SK-N-DZ (cell line): ENCODE data around the gene PLA2G2C.
"Not testable (repeated sequence)": the region's sequence is repeated elsewhere in the genome, so short reads cannot be mapped to it uniquely, and the experiment has no call there.

Source experiments
- DNase-seq: peaks from one replicate; pipeline ENCODE4 v3.0.0-alpha.2; 2015; ENCODE audit warnings: low spot score

The PLA2G2C gene

GRCh38 chr1:20137604-20138003 lies 48.7 kb downstream of the PLA2G2C start:
- no peak for DNase-seq

- DNase-seq: no peak
Measured at GRCh38 chr1:20137055-20137454, 49.3 kb downstream of the PLA2G2C start.

DNA sequence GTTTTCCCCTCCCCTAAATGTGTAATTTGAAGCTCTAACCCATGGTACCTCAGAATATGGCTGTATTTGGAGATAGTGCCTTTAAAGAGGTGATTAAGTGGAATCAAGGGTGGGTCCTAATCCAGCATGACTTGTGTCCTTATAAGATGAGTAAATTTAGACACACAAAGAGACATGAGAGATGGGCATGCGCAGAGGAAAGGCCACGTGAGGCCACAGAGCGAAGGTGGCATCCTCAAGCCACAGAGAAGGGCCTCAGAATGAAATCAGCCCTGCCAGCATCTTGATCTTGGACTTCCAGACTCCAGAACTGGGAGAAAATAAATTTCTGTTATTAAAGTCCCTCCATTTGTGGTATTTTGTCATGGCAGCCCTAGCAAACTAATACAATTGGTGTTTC lies 50.1 kb downstream of the PLA2G2C start:
- no peak for DNase-seq

- DNase-seq: no peak
Measured at GRCh38 chr1:20134995-20135394, 51.3 kb downstream of the PLA2G2C start.

DNA sequence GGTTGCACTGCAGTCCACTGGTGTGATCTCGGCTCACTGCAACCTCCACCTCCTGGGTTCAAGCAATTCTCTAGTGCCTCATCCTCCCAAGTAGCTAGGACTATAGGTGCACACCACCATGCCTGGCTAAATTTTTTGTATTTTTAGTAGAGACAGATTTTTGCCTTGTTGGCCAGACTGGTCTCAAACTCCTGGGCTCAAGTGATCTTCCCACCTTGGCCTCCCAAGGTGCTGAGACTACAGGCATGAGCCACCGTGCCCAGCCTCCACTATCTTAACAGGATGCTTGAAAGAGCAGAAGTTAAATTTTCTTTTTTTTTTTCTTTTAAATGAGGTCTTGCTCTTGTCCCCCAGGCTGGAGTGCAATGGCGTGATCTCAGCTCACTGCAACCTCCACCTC lies 55.8 kb downstream of the PLA2G2C start:
- not testable (repeated sequence) for DNase-seq

GRCh38 chr1:20126806-20127440 lies 59.4 kb downstream of the PLA2G2C start:
- no peak for DNase-seq

- no peak for DNase-seq
Measured at GRCh38 chr1:20126041-20126805, 60.1 kb downstream of the PLA2G2C start.

GRCh38 chr1:20125100-20125499 lies 61.2 kb downstream of the PLA2G2C start:
- DNase-seq: no peak

GRCh38 chr1:20124456-20125057 lies 61.8 kb downstream of the PLA2G2C start:
- DNase-seq: no peak

DNA sequence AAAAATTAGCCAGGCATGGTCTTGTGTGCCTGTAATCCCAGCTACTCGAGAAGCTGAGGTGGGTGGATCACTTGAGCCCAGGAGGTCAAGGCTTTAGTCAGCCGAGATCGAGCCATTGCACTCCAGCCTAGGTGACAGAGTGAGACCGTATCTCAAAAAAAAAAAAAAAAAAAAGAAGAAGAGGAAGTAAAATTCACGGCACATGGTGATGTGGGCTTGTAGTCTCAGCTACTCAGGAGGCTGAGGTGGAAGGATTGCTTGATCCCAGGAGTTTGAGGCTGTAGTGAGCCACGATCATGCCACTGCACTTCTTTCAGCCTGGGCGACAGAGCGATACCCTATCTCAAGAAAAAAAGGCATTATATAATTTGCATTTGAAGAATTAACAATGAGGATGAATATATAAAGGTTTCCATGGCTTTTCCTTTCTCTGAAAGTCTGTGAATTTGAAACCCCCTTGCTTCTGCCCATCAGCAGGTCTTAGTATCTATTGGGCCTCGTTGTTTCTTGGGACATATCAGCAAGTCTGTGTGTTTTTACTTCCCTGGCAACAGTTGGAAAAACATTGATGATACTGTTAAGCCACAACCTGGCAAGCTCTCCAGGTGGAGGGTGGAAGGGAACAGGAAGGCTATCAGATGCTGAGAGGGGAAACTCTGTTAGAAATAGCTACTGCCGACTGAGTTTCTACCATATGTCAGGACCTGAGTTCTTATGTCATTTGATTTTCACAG lies 62.4 kb downstream of the PLA2G2C start:
- DNase-seq: no peak

GRCh38 chr1:20120796-20121195 lies 65.5 kb downstream of the PLA2G2C start:
- no peak for DNase-seq

DNA sequence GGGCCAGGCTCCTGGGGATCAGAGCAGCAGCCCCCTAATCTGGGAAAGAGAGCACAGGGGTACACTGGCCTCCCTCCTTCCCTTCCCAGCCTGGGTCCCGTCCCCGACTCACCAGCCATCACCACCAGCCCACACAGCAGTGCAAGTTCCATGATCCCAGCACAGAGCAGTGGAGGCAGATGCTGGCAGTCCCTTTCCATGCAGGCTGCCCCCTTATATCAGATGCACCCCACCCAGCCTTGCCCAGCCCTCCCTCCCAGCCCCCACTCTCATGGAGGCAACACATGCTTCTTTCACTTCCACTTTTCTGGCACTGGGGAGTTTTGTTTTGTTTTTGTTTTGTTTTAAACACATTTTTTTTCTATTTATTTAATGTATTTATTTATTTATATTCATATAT lies 67.0 kb downstream of the PLA2G2C start, which contains the start of gene PLA2G2D:
Gene PLA2G2D (minus strand): TSS at position 190 of the 400 bp plus-strand sequence. CDS start 38 bp downstream, at position 152.
- no peak for DNase-seq

GRCh38 chr1:20117236-20117635 lies 69.1 kb downstream of the PLA2G2C start:
- no peak for DNase-seq

GRCh38 chr1:20115916-20116315 lies 70.4 kb downstream of the PLA2G2C start:
- no peak for DNase-seq

- DNase-seq: no peak
Measured at GRCh38 chr1:20115479-20115878, 70.8 kb downstream of the PLA2G2C start.

DNA sequence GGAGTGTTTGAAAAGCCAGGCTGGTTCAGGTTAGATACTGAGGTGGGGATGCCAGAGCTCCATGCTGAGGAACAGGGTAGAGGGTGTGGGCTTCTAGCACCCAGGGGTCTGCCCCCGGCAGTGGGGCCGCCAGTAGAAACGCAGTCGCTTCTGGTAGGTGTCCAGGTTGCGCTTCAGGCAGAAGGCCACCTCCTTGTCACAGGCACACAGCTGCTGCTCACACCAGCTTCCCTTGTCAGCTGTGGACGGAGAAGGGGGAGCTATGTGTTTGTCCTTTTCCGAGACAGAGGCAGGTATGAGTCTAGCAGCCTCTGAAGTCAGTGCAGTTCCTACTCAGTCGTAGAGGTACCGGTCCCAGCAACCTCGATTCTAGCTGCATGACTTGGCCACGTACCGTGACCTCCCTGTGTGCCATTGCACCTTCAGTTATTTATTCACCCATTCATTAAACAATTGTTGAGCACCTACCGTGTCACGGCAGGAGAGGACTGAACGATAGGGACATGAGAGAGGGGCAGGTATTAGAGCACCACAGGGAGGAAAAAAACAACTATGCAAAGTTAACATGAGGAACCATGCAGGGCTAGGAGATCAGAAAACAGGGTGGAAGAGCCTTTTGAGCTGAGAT lies 72.2 kb downstream of the PLA2G2C start:
- no peak for DNase-seq
